Subcutaneous abdominal adipose tissue (tissue), 5 donors: ENCODE results near the gene UBE2Q1.
A peak's percentile ranks its signal among the peaks of the same experiment; 100 is the strongest.

Experiments used
- H3K27ac ChIP-seq: one replicate; pipeline ENCODE4 v1.7.0; 2013; ENCODE audit warnings: low read depth, mild to moderate bottlenecking, inconsistent platforms, low read length, moderate library complexity
- H3K27me3 ChIP-seq, 5 donors: one replicate each; pipeline ENCODE4 v1.7.0; 2013; ENCODE audit warnings: low read length in 5 of 5, inconsistent platforms in 1 of 5; ENCODE audit not compliant: control insufficient read depth in 5 of 5, insufficient read depth in 4 of 5
- H3K36me3 ChIP-seq, 5 donors: one replicate each; pipeline ENCODE4 v1.7.0; 2013; ENCODE audit warnings: low read length in 5 of 5; ENCODE audit not compliant: control insufficient read depth in 5 of 5, insufficient read depth in 5 of 5
- H3K4me1 ChIP-seq, 5 donors: one replicate each; pipeline ENCODE4 v1.7.0; 2013; ENCODE audit warnings: low read length in 5 of 5, mild to moderate bottlenecking in 3 of 5, moderate library complexity in 1 of 5; ENCODE audit not compliant: control insufficient read depth in 5 of 5, insufficient read depth in 5 of 5
- H3K4me3 ChIP-seq, 5 donors: one replicate each; pipeline ENCODE4 v1.7.0; 2013; ENCODE audit warnings: low read length in 5 of 5, low read depth in 1 of 5
- H3K9ac ChIP-seq, 5 donors: one replicate each; pipeline ENCODE4 v1.7.0; 2013; ENCODE audit warnings: low read length in 5 of 5, mild to moderate bottlenecking in 4 of 5, moderate library complexity in 3 of 5
- H3K9me3 ChIP-seq, 5 donors: one replicate each; pipeline ENCODE4 v1.7.0; 2013; ENCODE audit warnings: low read length in 5 of 5; ENCODE audit not compliant: control insufficient read depth in 5 of 5
- donor health status: healthy.
- donor health status: healthy.
- donor health status: healthy.
- donor health status: healthy.
- donor health status: healthy.

UBE2Q1 gene

DNA sequence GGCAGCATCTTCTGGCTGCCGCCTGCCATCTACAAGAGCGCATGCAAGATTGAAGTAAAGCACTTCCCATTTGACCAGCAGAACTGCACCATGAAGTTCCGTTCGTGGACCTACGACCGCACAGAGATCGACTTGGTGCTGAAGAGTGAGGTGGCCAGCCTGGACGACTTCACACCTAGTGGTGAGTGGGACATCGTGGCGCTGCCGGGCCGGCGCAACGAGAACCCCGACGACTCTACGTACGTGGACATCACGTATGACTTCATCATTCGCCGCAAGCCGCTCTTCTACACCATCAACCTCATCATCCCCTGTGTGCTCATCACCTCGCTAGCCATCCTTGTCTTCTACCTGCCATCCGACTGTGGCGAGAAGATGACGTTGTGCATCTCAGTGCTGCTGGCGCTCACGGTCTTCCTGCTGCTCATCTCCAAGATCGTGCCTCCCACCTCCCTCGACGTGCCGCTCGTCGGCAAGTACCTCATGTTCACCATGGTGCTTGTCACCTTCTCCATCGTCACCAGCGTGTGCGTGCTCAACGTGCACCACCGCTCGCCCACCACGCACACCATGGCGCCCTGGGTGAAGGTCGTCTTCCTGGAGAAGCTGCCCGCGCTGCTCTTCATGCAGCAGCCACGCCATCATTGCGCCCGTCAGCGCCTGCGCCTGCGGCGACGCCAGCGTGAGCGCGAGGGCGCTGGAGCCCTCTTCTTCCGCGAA, 12.9 kb upstream of the UBE2Q1 start:
- peaks cover 0 to 10% (median 9%) of the 10 kb centered on the region in 5 donors for H3K4me1 ChIP-seq
- H3K9ac ChIP-seq: no peak overlapping the region
- H3K9me3 ChIP-seq: no peaks in the 10 kb centered on the region
- H3K36me3 ChIP-seq: no peaks in the 10 kb centered on the region
- H3K27me3 ChIP-seq: peaks cover 4 to 34% (median 19%) of the 10 kb centered on the region in 5 donors
- H3K4me3 ChIP-seq: no peak overlapping the region
- no peak overlapping the region for H3K27ac ChIP-seq

GRCh38 chr1:154568157-154568815, 9.8 kb upstream of the UBE2Q1 start:
- H3K27ac ChIP-seq: no peak overlapping the region
- H3K4me3 ChIP-seq: peak overlapping the region in 3 of 5 donors; percentile 35 to 50 (median 38)
- H3K4me1 ChIP-seq: peaks cover 0 to 10% (median 9%) of the 10 kb centered on the region in 5 donors
- H3K27me3 ChIP-seq: peaks cover 4 to 34% (median 17%) of the 10 kb centered on the region in 5 donors
- no peaks in the 10 kb centered on the region for H3K9me3 ChIP-seq
- no peaks in the 10 kb centered on the region for H3K36me3 ChIP-seq
- no peak overlapping the region for H3K9ac ChIP-seq

DNA sequence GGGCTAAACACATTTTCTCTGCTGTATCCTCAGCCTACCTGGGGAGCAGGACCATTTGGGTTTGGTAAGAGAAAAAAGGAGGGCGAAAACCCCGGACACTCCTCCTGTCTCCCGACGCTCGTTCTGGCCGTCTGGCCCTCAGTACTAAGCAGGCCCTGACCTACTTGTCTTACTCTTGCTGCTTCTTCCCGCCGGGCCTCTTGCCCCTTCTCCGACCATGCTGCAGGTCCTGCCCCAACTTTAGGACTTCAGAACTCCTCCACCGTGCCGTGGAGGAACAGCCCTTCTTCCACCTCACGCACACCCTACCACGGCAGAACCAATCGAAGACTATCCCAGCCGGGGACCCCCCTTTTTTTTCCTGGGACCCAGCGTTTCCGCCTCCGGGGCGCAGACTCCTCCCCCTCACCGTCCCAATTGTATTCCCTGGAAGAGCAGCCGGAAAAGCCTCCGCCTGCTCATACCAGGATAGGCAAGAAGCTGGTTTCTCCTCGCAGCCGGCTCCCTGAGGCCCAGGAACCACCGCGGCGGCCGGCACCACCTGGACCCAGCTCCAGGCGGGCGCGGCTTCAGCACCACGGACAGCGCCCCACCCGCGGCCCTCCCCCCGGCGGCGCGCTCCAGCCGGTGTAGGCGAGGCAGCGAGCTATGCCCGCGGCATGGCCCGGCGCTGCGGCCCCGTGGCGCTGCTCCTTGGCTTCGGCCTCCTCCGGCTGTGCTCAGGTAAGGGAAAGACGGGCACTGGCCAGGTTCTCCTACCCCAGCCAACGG, 9.1 kb upstream of the UBE2Q1 start, which contains the start of gene CHRNB2:
Gene CHRNB2, plus strand, starts transcription at position 393 of the 771 bp plus-strand sequence. Its CDS starts 267 bp downstream, at position 660.
- H3K4me3 ChIP-seq: peak within 1 kb of the TSS in 4 of 5 donors; percentile 35 to 50 (median 36)
- H3K9ac ChIP-seq: no peak within 1 kb of the TSS
- H3K4me1 ChIP-seq: peaks cover 0 to 10% (median 9%) of the 10 kb centered on the region in 5 donors
- no peaks in the 10 kb centered on the region for H3K9me3 ChIP-seq
- H3K27ac ChIP-seq: no peak within 1 kb of the TSS
- H3K27me3 ChIP-seq: peaks cover 4 to 28% (median 14%) of the 10 kb centered on the region in 5 donors
- no peaks in the 10 kb centered on the region for H3K36me3 ChIP-seq

DNA sequence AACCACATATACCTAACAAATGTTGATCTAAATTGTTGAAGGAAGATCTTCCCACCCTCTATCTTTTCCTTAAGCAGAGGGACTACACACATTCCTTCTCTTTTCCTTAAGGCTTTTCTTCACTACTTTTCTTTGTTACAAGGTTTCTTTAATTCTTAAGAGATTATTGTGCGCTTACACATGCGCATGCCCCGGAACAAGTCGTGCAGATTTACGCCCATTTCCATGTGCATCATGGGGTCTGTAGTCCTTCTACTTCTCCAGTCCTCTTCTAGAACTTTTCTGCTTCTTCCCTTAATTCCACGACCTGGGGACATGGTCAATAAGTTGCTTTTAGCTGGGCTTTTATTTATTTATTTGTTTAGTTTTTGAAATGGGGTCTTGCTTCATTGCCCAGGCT, 7.4 kb upstream of the UBE2Q1 start:
- Histone ChIP-seq H3K4me3 (no peak overlapping the region), H3K9me3 (no peaks in the 10 kb centered on the region), H3K27ac (no peak overlapping the region), H3K9ac (no peak overlapping the region), H3K27me3 (peaks cover 4 to 28% (median 11%) of the 10 kb centered on the region in 5 donors), H3K4me1 (peaks cover 0 to 10% (median 9%) of the 10 kb centered on the region in 5 donors), H3K36me3 (no peaks in the 10 kb centered on the region)

DNA sequence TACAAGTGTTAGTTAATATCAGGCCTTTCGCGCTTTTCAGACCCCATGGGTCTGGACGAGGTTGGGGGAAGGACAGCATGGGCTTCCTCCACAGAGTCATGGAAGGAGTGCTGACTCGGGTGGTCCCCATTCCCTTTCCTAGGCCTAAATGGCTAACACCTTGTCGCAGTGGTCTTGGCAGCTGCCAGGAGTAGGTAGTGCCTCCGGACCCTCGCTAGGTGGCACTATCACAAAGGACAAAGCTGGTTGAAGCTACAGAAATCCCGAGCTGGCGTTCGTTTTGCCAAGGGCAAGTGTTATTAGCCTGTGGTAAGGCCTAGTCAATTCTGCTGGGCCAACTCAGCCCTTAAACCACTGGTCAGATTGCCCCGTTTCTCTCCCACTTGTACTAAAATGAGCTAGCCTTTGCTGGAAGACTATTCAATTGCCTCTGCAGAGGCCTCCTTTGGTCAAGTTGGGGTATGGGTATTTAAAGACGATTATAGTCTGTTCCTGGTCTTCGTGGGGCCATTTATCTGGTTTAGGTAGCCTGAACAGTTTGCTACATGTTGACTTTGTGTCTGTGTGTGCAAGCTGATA, 1.1 kb upstream of the UBE2Q1 start:
- no peaks in the 10 kb centered on the region for H3K9me3 ChIP-seq
- H3K36me3 ChIP-seq: peaks cover 0 to 14% (median 13%) of the 10 kb centered on the region in 5 donors
- peak overlapping the region; percentile 23 to 90 (median 75) for H3K9ac ChIP-seq
- H3K4me1 ChIP-seq: peaks cover 17 to 35% (median 32%) of the 10 kb centered on the region in 5 donors
- no peaks in the 10 kb centered on the region for H3K27me3 ChIP-seq
- H3K27ac ChIP-seq: peak overlapping the region; percentile 87
- peak overlapping the region; percentile 68 to 78 (median 75) for H3K4me3 ChIP-seq

- no peaks in the 10 kb centered on the region for H3K9me3 ChIP-seq
- H3K4me3 ChIP-seq: peak overlapping the region; percentile 68 to 78 (median 75)
- peaks cover 17 to 35% (median 32%) of the 10 kb centered on the region in 5 donors for H3K4me1 ChIP-seq
- peak overlapping the region; percentile 23 to 90 (median 74) for H3K9ac ChIP-seq
- H3K27me3 ChIP-seq: no peaks in the 10 kb centered on the region
- peak overlapping the region; percentile 87 for H3K27ac ChIP-seq
- H3K36me3 ChIP-seq: peaks cover 6 to 21% (median 19%) of the 10 kb centered on the region in 5 donors
Observed at GRCh38 chr1:154558720-154559465, 431 bp upstream of the UBE2Q1 start.

GRCh38 chr1:154557248-154557938, 1.1 kb downstream of the UBE2Q1 start:
- Histone ChIP-seq H3K36me3 (peaks cover 8 to 36% (median 34%) of the 10 kb centered on the region in 5 donors), H3K4me3 (peak overlapping the region; percentile 69 to 94 (median 77)), H3K9ac (peak overlapping the region; percentile 75 to 92 (median 85)), H3K27me3 (no peaks in the 10 kb centered on the region), H3K4me1 (peaks cover 17 to 35% (median 32%) of the 10 kb centered on the region in 5 donors), H3K27ac (peak overlapping the region; percentile 63), H3K9me3 (no peaks in the 10 kb centered on the region)

- Histone ChIP-seq H3K27me3 (no peaks in the 10 kb centered on the region), H3K27ac (peak overlapping the region; percentile 43), H3K9me3 (no peaks in the 10 kb centered on the region), H3K36me3 (peaks cover 10 to 45% (median 44%) of the 10 kb centered on the region in 5 donors), H3K4me3 (peak overlapping the region in 4 of 5 donors; percentile 69 to 94 (median 78)), H3K4me1 (peaks cover 17 to 35% (median 32%) of the 10 kb centered on the region in 5 donors), H3K9ac (peak overlapping the region; percentile 62 to 91 (median 78))
Observed at GRCh38 chr1:154556422-154556821, 2.0 kb downstream of the UBE2Q1 start.
